ENCODE measurements around the gene PACRG.

DNA sequence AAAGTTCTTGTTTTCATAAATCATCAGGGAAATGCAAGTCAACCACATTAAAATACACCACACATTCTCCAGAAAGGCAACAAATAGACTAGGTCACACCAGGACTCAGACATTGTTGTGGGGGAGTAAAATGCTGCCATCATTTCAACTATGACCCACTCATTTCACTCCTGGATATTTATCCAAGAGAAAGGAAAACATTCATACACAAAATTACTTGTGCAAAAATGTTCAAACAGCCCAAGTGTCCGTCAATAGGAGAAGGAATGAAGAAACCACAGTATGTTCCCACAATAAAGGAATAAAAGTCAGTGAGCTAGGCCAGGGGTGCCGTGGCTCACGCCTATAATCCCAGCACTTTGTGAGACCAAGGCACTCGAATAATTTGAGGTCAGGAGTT, 605.3 kb downstream of the PACRG start:
- TF ChIP-seq POLR2AphosphoS5 (IDR thresholded peaks at IDR 0.05; ENCODE audit: low read depth, low read length) (no peak), SIN3A (IDR thresholded peaks at IDR 0.05; ENCODE audit: borderline replicate concordance, insufficient read depth, low read depth, low read length) (no peak), TCF7L2 (IDR thresholded peaks at IDR 0.05; ENCODE audit: low read depth, low read length) (no peak)
- TF ChIP-seq, protein P1, sequence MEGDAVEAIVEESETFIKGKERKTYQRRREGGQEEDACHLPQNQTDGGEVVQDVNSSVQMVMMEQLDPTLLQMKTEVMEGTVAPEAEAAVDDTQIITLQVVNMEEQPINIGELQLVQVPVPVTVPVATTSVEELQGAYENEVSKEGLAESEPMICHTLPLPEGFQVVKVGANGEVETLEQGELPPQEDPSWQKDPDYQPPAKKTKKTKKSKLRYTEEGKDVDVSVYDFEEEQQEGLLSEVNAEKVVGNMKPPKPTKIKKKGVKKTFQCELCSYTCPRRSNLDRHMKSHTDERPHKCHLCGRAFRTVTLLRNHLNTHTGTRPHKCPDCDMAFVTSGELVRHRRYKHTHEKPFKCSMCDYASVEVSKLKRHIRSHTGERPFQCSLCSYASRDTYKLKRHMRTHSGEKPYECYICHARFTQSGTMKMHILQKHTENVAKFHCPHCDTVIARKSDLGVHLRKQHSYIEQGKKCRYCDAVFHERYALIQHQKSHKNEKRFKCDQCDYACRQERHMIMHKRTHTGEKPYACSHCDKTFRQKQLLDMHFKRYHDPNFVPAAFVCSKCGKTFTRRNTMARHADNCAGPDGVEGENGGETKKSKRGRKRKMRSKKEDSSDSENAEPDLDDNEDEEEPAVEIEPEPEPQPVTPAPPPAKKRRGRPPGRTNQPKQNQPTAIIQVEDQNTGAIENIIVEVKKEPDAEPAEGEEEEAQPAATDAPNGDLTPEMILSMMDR (IDR thresholded peaks at IDR 0.05): no peak
- TF ChIP-seq, protein P2, sequence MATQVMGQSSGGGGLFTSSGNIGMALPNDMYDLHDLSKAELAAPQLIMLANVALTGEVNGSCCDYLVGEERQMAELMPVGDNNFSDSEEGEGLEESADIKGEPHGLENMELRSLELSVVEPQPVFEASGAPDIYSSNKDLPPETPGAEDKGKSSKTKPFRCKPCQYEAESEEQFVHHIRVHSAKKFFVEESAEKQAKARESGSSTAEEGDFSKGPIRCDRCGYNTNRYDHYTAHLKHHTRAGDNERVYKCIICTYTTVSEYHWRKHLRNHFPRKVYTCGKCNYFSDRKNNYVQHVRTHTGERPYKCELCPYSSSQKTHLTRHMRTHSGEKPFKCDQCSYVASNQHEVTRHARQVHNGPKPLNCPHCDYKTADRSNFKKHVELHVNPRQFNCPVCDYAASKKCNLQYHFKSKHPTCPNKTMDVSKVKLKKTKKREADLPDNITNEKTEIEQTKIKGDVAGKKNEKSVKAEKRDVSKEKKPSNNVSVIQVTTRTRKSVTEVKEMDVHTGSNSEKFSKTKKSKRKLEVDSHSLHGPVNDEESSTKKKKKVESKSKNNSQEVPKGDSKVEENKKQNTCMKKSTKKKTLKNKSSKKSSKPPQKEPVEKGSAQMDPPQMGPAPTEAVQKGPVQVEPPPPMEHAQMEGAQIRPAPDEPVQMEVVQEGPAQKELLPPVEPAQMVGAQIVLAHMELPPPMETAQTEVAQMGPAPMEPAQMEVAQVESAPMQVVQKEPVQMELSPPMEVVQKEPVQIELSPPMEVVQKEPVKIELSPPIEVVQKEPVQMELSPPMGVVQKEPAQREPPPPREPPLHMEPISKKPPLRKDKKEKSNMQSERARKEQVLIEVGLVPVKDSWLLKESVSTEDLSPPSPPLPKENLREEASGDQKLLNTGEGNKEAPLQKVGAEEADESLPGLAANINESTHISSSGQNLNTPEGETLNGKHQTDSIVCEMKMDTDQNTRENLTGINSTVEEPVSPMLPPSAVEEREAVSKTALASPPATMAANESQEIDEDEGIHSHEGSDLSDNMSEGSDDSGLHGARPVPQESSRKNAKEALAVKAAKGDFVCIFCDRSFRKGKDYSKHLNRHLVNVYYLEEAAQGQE (IDR thresholded peaks at IDR 0.05; ENCODE audit: insufficient read depth in 1 of 2, low read depth in 2 of 2, low read length in 1 of 2): no peak
